HG03045 (cell line): Measurements from ENCODE around the gene AKR7A2.

Experiments used
- ATAC-seq: cut with Tn5 transposase; IDR thresholded peaks from one replicate; pipeline ENCODE4 v1.9.1; 2021; ENCODE audit warnings: mild to moderate bottlenecking, moderate library complexity; ENCODE audit not compliant: unreplicated experiment

AKR7A2 gene

GRCh38 chr1:19343617-19344350, 31.8 kb upstream of the AKR7A2 start:
- no peak for ATAC-seq

GRCh38 chr1:19342894-19343616, 31.1 kb upstream of the AKR7A2 start:
- no peak for ATAC-seq

GRCh38 chr1:19342062-19342750, 30.3 kb upstream of the AKR7A2 start:
- ATAC-seq = no peak

- no peak for ATAC-seq
Measured at GRCh38 chr1:19341201-19342061, 29.5 kb upstream of the AKR7A2 start.

- ATAC-seq = no peak
Measured at GRCh38 chr1:19340387-19340937, 28.5 kb upstream of the AKR7A2 start.

GRCh38 chr1:19339214-19339861, 27.4 kb upstream of the AKR7A2 start:
- ATAC-seq = no peak

- no peak for ATAC-seq
Measured at GRCh38 chr1:19338323-19338762, 26.4 kb upstream of the AKR7A2 start.

- ATAC-seq = no peak
Measured at GRCh38 chr1:19337289-19337688, 25.3 kb upstream of the AKR7A2 start.

GRCh38 chr1:19336543-19336942, 24.6 kb upstream of the AKR7A2 start:
- ATAC-seq = no peak

- ATAC-seq = no peak
Measured at GRCh38 chr1:19333587-19334354, 21.8 kb upstream of the AKR7A2 start.

GRCh38 chr1:19332832-19333231, 20.9 kb upstream of the AKR7A2 start:
- no peak for ATAC-seq

GRCh38 chr1:19331262-19331878, 19.4 kb upstream of the AKR7A2 start:
- ATAC-seq = no peak

- ATAC-seq = no peak
Measured at GRCh38 chr1:19330449-19331135, 18.6 kb upstream of the AKR7A2 start.

GRCh38 chr1:19329611-19330010, 17.7 kb upstream of the AKR7A2 start:
- no peak for ATAC-seq

GRCh38 chr1:19329188-19329587, 17.2 kb upstream of the AKR7A2 start:
- ATAC-seq = no peak

GRCh38 chr1:19328486-19328885, 16.5 kb upstream of the AKR7A2 start:
- no peak for ATAC-seq

GRCh38 chr1:19327736-19328135, 15.8 kb upstream of the AKR7A2 start:
- ATAC-seq = no peak

- no peak for ATAC-seq
Measured at GRCh38 chr1:19327301-19327700, 15.4 kb upstream of the AKR7A2 start.
